Motor neuron (in vitro differentiated cells): ENCODE data around the gene ANKRD2. TPM values are rescaled to one million over a fixed set of nuclear protein-coding genes. Genes with fewer than 3 reads are reported as not detected.
A peak's percentile ranks its signal among the peaks of the same experiment; 100 is the strongest.

Experiments
- ATAC-seq, 8 experiments: fragments of 200-7000 bp; cut with Tn5 transposase; replicated peaks in 6 of 8; 2 replicates each; pipeline ENCODE4 v1.8.0; 2021; ENCODE audit warnings: mild to moderate bottlenecking in 8 of 8, moderate library complexity in 8 of 8
- H3K27ac ChIP-seq, 2 donors: fragments of 250-450 bp; sonication (Bioruptor Pico); 2 replicates each; pipeline ENCODE4 v1.9.0; 2021; ENCODE audit warnings: antibody characterized with exemption in 2 of 2, mild to moderate bottlenecking in 2 of 2, moderate library complexity in 1 of 2
- H3K4me1 ChIP-seq, 2 donors: fragments of 250-450 bp; sonication (Bioruptor Pico); replicated peaks in 1 of 2; 2 replicates each; pipeline ENCODE4 v1.6.1; 2021; ENCODE audit warnings: antibody characterized with exemption in 2 of 2, mild to moderate bottlenecking in 2 of 2, moderate library complexity in 1 of 2
- H3K4me3 ChIP-seq, 5 donors: fragments of 250-450 bp; sonication (Bioruptor Pico); 2 replicates each; pipeline ENCODE4 v1.9.0; 2021; ENCODE audit warnings: antibody characterized with exemption in 5 of 5, mild to moderate bottlenecking in 5 of 5, moderate library complexity in 4 of 5
- WGBS, 10 experiments: fragments of 450-650 bp; shearing (Covaris generic); methylation state at CpG; one replicate each; pipeline ENCODE4 v1.0.0; 2022; 5-methylcytosine and 5-hydroxymethylcytosine counted together
- in situ Hi-C, 9 experiments: fragments of 400-800 bp; cut with MboI; loops; one replicate each; pipeline ENCODE4 v1.15.0; 2021; ENCODE audit warnings: low sequenced_read_pairs in 9 of 9, low pct_unique_long_range_greater_than_20kb in 2 of 9; ENCODE audit not compliant: unreplicated experiment in 9 of 9
- total RNA-seq, 8 experiments: library from RNA; unstranded; fragments of 300-600 nt; gene quantifications; 2 replicates each; pipeline versions ENCODE4 v1.2.3 to v1.2.4, GENCODE V29; 2022

Gene ANKRD2
- total RNA-seq, 8 experiments from 2014 or later, result 0.21 TPM; not detected in 7

- H3K4me1 ChIP-seq, result peaks cover 12 to 23% of the 10 kb centered on the region in 2 donors
- no peak overlapping the region for H3K27ac ChIP-seq
- in situ Hi-C loops, result no loop called here
- no peak overlapping the region for H3K4me3 ChIP-seq
- no peak for ATAC-seq
- 0 to 93% (median 75%) methylated on average over 1 to 4 of the region's 4 CpGs; no CpG with 5 or more reads in 4 of the 10 experiments for WGBS, 10 experiments
Measured at GRCh38 chr10:97538411-97538810, 34.2 kb upstream of the ANKRD2 start.

- ATAC-seq, result no peak
- no peak overlapping the region for H3K4me3 ChIP-seq
- H3K4me1 ChIP-seq, result peaks cover 12 to 26% of the 10 kb centered on the region in 2 donors
- in situ Hi-C loops, result no loop called here
- 67 to 100% (median 100%) methylated on average over 1 to 4 of the region's 4 CpGs; no CpG with 5 or more reads in 5 of the 10 experiments for WGBS, 10 experiments
- no peak overlapping the region for H3K27ac ChIP-seq
Measured at GRCh38 chr10:97538839-97539238, 33.7 kb upstream of the ANKRD2 start.

- no peak overlapping the region for H3K27ac ChIP-seq
- peak in 2 of 8 experiments; percentile 3 to 6 for ATAC-seq
- H3K4me1 ChIP-seq, result peaks cover 12 to 26% of the 10 kb centered on the region in 2 donors
- in situ Hi-C loops, result no loop called here
- no peak overlapping the region for H3K4me3 ChIP-seq
- 40 to 100% (median 50%) methylated on average over 1 to 3 of the region's 6 CpGs; no CpG with 5 or more reads in 6 of the 10 experiments for WGBS, 10 experiments
Measured at GRCh38 chr10:97539523-97540200, 32.9 kb upstream of the ANKRD2 start.

- H3K4me3 ChIP-seq, result no peak overlapping the region
- in situ Hi-C loops, result no loop called here
Measured at GRCh38 chr10:97540669-97541500, 31.7 kb upstream of the ANKRD2 start.

GRCh38 chr10:97542169-97543024 is 30.2 kb upstream of the ANKRD2 start:
- in situ Hi-C loops, result no loop called here
- H3K4me1 ChIP-seq, result peaks cover 20 to 33% of the 10 kb centered on the region in 2 donors
- no peak overlapping the region for H3K4me3 ChIP-seq
- peak overlapping the region; percentile 57 to 63 for H3K27ac ChIP-seq
- WGBS, 10 experiments, result 0 to 100% (median 77%) methylated on average over 1 to 4 of the region's 9 CpGs; no CpG with 5 or more reads in 5 of the 10 experiments
- ATAC-seq, result peak; percentile 53 to 92 (median 90)

More at GRCh38 chr10:97540669-97541500, 31.7 kb upstream of the ANKRD2 start:
- Histone ChIP-seq H3K27ac (no peak overlapping the region), H3K4me1 (peaks cover 12 to 26% of the 10 kb centered on the region in 2 donors)
- no peak for ATAC-seq
- WGBS, 10 experiments, result 85 to 100% (median 90%) methylated on average over 1 to 8 of the region's 14 CpGs; no CpG with 5 or more reads in 2 of the 10 experiments

- 0 to 100% (median 40%) methylated on average over 1 to 7 of the region's 10 CpGs; no CpG with 5 or more reads in 3 of the 10 experiments for WGBS, 10 experiments
- in situ Hi-C loops, result no loop called here
Measured at GRCh38 chr10:97543025-97543546, 29.5 kb upstream of the ANKRD2 start.

GRCh38 chr10:97546456-97547270 is 25.9 kb upstream of the ANKRD2 start:
- Histone ChIP-seq H3K4me3 (no peak overlapping the region), H3K4me1 (peaks cover 39 to 48% of the 10 kb centered on the region in 2 donors), H3K27ac (no peak overlapping the region)
- in situ Hi-C loops, result no loop called here
- WGBS, 10 experiments, result 79 to 100% (median 85%) methylated on average over 2 to 9 of the region's 18 CpGs; no CpG with 5 or more reads in 1 of the 10 experiments
- ATAC-seq, result no peak

More at GRCh38 chr10:97543025-97543546, 29.5 kb upstream of the ANKRD2 start:
- Histone ChIP-seq H3K27ac (peak overlapping the region in 1 of 2 donors; percentile 63), H3K4me1 (peaks cover 24 to 37% of the 10 kb centered on the region in 2 donors), H3K4me3 (no peak overlapping the region)
- ATAC-seq, result peak; percentile 44 to 80 (median 54)

- peaks cover 39 to 43% of the 10 kb centered on the region in 2 donors for H3K4me1 ChIP-seq
- no peak overlapping the region for H3K27ac ChIP-seq
- 34 to 80% (median 40%) methylated on average over 1 to 4 of the region's 4 CpGs; no CpG with 5 or more reads in 6 of the 10 experiments for WGBS, 10 experiments
- peak in 1 of 8 experiments; percentile 19 for ATAC-seq
- no peak overlapping the region for H3K4me3 ChIP-seq
- in situ Hi-C loops, result no loop called here
Measured at GRCh38 chr10:97547271-97547600, 25.3 kb upstream of the ANKRD2 start.

- no peak overlapping the region for H3K4me3 ChIP-seq
- in situ Hi-C loops, result no loop called here
- H3K27ac ChIP-seq, result no peak overlapping the region
- WGBS, 10 experiments, result 24 to 69% (median 54%) methylated on average over 2 to 3 of the region's 4 CpGs; no CpG with 5 or more reads in 5 of the 10 experiments
- ATAC-seq, result peak in 1 of 8 experiments; percentile 58
- H3K4me1 ChIP-seq, result peaks cover 31 to 36% of the 10 kb centered on the region in 2 donors
Measured at GRCh38 chr10:97547962-97548361, 24.6 kb upstream of the ANKRD2 start.

GRCh38 chr10:97548828-97549455 is 23.6 kb upstream of the ANKRD2 start:
- H3K4me1 ChIP-seq, result peaks cover 27 to 35% of the 10 kb centered on the region in 2 donors
- in situ Hi-C loops, result no loop called here
- no peak overlapping the region for H3K27ac ChIP-seq
- H3K4me3 ChIP-seq, result no peak overlapping the region
- ATAC-seq, result peak in 2 of 8 experiments; percentile 2 to 13
- 60 to 100% (median 70%) methylated on average over 2 to 5 of the region's 13 CpGs; no CpG with 5 or more reads in 3 of the 10 experiments for WGBS, 10 experiments

- in situ Hi-C loops, result loop anchor here in 1 of 9 experiments (25.0 kb wide), 1 partner anchor 87 kb away; no protein-coding TSS in a partner anchor
- WGBS, 10 experiments, result 0 to 100% (median 40%) methylated on average over 1 to 3 of the region's 13 CpGs; no CpG with 5 or more reads in 5 of the 10 experiments
- H3K4me1 ChIP-seq, result peaks cover 27 to 35% of the 10 kb centered on the region in 2 donors
- H3K4me3 ChIP-seq, result no peak overlapping the region
- peak; percentile 47 to 82 (median 76) for ATAC-seq
- peak overlapping the region in 1 of 2 donors; percentile 64 for H3K27ac ChIP-seq
Measured at GRCh38 chr10:97549587-97550322, 22.8 kb upstream of the ANKRD2 start.
